BLaER1 treated with 17β-estradiol and CSF1 and Interleukin-3, amounts not matched to agents 10 nM and 100 nM (cell line): ENCODE data around the gene GUCY1A2.
"Not testable (repeated sequence)": the region's sequence is repeated elsewhere in the genome, so short reads cannot be mapped to it uniquely, and the experiment has no call there.

Experiments used
- H3K27ac ChIP-seq, 11 experiments: shearing (Covaris generic); formaldehyde crosslinking; 2 replicates each; pipeline ENCODE4 v1.8.1; 2022
- H3K27me3 ChIP-seq, 11 experiments: shearing (Covaris generic); formaldehyde crosslinking; 2 replicates each; pipeline ENCODE4 v1.8.1; 2022
- H3K36me3 ChIP-seq, 11 experiments: shearing (Covaris generic); formaldehyde crosslinking; 2 replicates each; pipeline ENCODE4 v1.8.1; 2022
- H3K4me1 ChIP-seq, 10 experiments: shearing (Covaris generic); formaldehyde crosslinking; 2 replicates each; pipeline ENCODE4 v1.8.1; 2022
- H3K4me2 ChIP-seq, 11 experiments: shearing (Covaris generic); formaldehyde crosslinking; 2 replicates each; pipeline ENCODE4 v1.8.1; 2022
- H3K4me3 ChIP-seq, 10 experiments: shearing (Covaris generic); formaldehyde crosslinking; 2 replicates each; pipeline ENCODE4 v1.8.1; 2022
- H3K9ac ChIP-seq, 11 experiments: shearing (Covaris generic); formaldehyde crosslinking; 2 replicates each; pipeline ENCODE4 v1.8.1; 2022
- H3K9me3 ChIP-seq, 11 experiments: shearing (Covaris generic); formaldehyde crosslinking; replicated peaks in 1 of 11; 2 replicates each; pipeline ENCODE4 v1.8.1; 2022
- H4K20me1 ChIP-seq, 11 experiments: shearing (Covaris generic); formaldehyde crosslinking; 2 replicates each; pipeline ENCODE4 v1.8.1; 2022
- Cebpa-rat ChIP-seq, 11 experiments: shearing (Covaris generic); IDR thresholded peaks; 2 replicates each; pipeline ENCODE4 v1.8.1; 2022

Gene GUCY1A2

DNA sequence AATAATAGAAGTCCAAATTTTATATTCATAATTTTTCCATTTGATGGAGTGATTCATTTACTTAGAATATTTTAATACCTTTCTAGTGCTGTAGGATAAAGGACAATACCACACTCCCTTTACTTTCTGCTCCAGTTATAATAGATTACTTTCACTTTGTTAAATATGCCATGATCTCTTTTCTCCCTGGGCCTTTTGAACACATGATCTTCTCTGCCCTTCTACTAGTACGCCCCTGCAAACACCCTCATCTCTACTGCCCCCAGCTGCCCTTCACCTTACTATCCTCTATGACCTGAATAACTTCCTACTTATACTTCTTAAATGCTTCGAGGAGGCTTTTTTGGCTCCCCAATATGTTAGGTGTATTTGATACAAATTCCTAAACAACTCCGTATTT, 177.3 kb downstream of the GUCY1A2 start:
- H3K27ac ChIP-seq = no peak overlapping the region
- no peak overlapping the region for H3K4me2 ChIP-seq
- no peaks in the 10 kb centered on the region for H3K36me3 ChIP-seq
- no peaks in the 10 kb centered on the region for H4K20me1 ChIP-seq
- no peak for TF ChIP-seq Cebpa-rat (IDR thresholded peaks at IDR 0.05)
- H3K4me3 ChIP-seq = no peak overlapping the region
- no peaks in the 10 kb centered on the region for H3K4me1 ChIP-seq
- no peaks in the 10 kb centered on the region for H3K27me3 ChIP-seq
- H3K9me3 ChIP-seq = no peaks in the 10 kb centered on the region
- no peak overlapping the region for H3K9ac ChIP-seq

DNA sequence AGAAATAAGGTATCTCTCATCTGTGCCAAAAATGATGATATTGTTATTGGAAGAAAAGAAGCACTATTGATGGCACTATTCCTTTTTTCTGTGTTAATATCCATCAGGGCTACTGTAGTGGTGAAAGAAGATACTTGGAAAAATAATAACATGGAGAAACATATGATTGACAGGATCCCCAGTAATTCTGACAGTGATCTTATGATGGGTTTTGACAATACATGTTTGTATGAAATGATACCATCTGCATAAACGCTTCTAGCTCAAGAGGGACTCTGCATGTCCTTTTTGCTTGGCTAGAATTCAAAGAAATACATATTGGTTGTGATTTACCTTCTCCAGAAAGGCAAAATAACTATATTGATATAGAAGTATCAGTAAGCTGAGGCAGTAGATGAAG, 178.1 kb downstream of the GUCY1A2 start:
- Histone ChIP-seq H3K4me1 (no peaks in the 10 kb centered on the region), H4K20me1 (no peaks in the 10 kb centered on the region), H3K4me3 (no peak overlapping the region), H3K4me2 (no peak overlapping the region), H3K36me3 (no peaks in the 10 kb centered on the region), H3K27me3 (no peaks in the 10 kb centered on the region), H3K9ac (no peak overlapping the region), H3K27ac (no peak overlapping the region), H3K9me3 (no peaks in the 10 kb centered on the region)
- no peak for TF ChIP-seq Cebpa-rat (IDR thresholded peaks at IDR 0.05)

DNA sequence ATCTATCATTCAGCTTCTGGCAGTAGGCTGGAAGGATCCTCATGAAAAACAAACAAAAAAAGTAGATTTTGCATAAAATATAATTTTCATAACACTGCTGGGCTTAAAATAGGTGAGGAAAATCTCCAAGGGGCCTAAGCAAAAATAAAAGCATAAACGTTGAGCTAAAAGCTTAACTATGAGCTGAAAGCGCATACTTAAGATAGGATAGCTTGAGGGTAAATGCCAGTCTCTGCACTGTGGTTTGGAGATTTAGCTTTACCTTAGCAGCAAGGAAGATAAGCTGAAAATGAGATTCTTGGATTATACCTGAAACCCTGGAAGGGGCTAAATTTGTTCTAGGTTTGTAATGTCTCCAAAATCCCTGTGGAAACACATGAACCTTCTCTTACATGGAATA, 183.7 kb downstream of the GUCY1A2 start:
- H3K4me2 ChIP-seq = no peak overlapping the region
- H3K9ac ChIP-seq = no peak overlapping the region
- H3K27me3 ChIP-seq = no peaks in the 10 kb centered on the region
- no peak overlapping the region for H3K27ac ChIP-seq
- H3K36me3 ChIP-seq = no peaks in the 10 kb centered on the region
- H3K9me3 ChIP-seq = no peaks in the 10 kb centered on the region
- TF ChIP-seq Cebpa-rat (IDR thresholded peaks at IDR 0.05) = no peak
- no peak overlapping the region for H3K4me3 ChIP-seq
- no peaks in the 10 kb centered on the region for H4K20me1 ChIP-seq
- H3K4me1 ChIP-seq = no peaks in the 10 kb centered on the region

- H3K4me3 ChIP-seq = no peak overlapping the region
- H4K20me1 ChIP-seq = no peaks in the 10 kb centered on the region
- no peaks in the 10 kb centered on the region for H3K4me1 ChIP-seq
- no peak overlapping the region for H3K4me2 ChIP-seq
- no peaks in the 10 kb centered on the region for H3K36me3 ChIP-seq
- H3K9me3 ChIP-seq = peaks cover 0 to 4% (median 0%) of the 10 kb centered on the region in 11 experiments; a peak in 1 of 22 replicates
- no peaks in the 10 kb centered on the region for H3K27me3 ChIP-seq
- TF ChIP-seq Cebpa-rat (IDR thresholded peaks at IDR 0.05) = no peak
- H3K27ac ChIP-seq = no peak overlapping the region
- H3K9ac ChIP-seq = no peak overlapping the region
Observed at GRCh38 chr11:106828976-106829375, 189.3 kb downstream of the GUCY1A2 start.

DNA sequence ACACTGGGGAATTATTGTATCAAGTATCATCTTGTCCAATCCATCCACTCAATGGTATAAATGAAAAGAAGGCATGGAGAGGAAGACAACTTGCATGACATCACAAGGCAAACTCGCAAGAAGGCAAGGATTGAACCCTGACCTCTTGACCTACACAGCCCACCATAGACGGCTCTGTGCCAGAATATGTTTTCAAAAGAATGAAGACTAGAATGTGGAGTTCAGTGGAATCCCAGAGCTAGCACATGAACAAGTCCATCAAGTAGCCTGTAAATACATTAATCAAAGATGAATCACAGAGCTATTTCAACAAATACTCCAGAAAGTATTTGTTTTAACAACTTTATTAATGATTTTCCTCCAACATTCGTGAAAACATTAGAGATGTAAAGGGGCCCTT, 189.7 kb downstream of the GUCY1A2 start:
- H3K36me3 ChIP-seq = no peaks in the 10 kb centered on the region
- H3K9ac ChIP-seq = no peak overlapping the region
- H4K20me1 ChIP-seq = no peaks in the 10 kb centered on the region
- no peak overlapping the region for H3K27ac ChIP-seq
- H3K9me3 ChIP-seq = peaks cover 0 to 4% (median 0%) of the 10 kb centered on the region in 11 experiments; a peak in 1 of 22 replicates
- no peak for TF ChIP-seq Cebpa-rat (IDR thresholded peaks at IDR 0.05)
- H3K4me2 ChIP-seq = no peak overlapping the region
- H3K4me1 ChIP-seq = no peaks in the 10 kb centered on the region
- no peak overlapping the region for H3K4me3 ChIP-seq
- no peaks in the 10 kb centered on the region for H3K27me3 ChIP-seq

DNA sequence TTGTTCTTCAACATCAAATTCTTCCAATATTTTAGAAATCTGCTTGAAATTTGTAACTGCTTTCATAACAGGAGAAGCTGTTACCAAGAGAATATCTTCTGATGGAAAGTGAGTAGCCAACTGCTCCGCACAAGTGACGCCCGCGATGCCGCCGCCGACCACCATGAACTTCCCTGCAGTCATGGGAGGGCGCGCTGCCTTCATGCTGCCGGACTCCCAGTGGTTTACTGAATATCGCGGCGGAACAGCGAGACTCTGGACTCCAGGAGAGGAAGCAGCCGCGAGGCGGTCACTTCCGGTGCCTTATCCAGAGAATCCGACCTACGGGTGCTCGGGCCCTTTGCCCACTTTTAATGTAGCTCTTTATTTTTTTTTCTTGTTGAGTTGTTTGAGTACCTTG, 190.6 kb downstream of the GUCY1A2 start:
- Histone ChIP-seq H3K36me3 (no peaks in the 10 kb centered on the region), H3K4me3 (no peak overlapping the region), H3K9me3 (peaks cover 0 to 4% (median 0%) of the 10 kb centered on the region in 11 experiments; a peak in 1 of 22 replicates), H3K27me3 (no peaks in the 10 kb centered on the region), H4K20me1 (no peaks in the 10 kb centered on the region), H3K9ac (no peak overlapping the region), H3K4me2 (no peak overlapping the region), H3K27ac (no peak overlapping the region), H3K4me1 (no peaks in the 10 kb centered on the region)
- no peak for TF ChIP-seq Cebpa-rat (IDR thresholded peaks at IDR 0.05)

DNA sequence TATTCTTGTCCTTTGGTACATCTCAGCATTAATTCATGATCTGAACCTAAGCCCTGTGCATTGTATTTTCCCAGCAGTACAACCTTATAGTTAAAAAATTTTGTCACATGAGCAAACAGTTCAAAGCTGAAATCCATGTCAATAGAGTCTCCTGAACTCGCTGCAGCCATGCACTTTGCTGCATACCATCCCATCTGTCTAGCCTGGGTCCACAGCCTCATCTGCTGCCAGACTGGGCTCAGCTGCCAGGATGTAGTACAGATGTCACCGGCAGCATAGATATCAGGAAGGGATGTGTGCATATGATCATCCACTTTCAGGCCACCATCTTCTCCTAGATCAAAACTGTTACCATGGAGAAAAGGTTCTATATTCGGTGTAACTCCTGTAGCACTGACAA, 191.7 kb downstream of the GUCY1A2 start:
- H3K9me3 ChIP-seq, H3K4me3 ChIP-seq, H3K4me1 ChIP-seq, H3K9ac ChIP-seq, H3K4me2 ChIP-seq, H3K36me3 ChIP-seq, H4K20me1 ChIP-seq, H3K27me3 ChIP-seq, H3K27ac ChIP-seq: not testable (repeated sequence)

DNA sequence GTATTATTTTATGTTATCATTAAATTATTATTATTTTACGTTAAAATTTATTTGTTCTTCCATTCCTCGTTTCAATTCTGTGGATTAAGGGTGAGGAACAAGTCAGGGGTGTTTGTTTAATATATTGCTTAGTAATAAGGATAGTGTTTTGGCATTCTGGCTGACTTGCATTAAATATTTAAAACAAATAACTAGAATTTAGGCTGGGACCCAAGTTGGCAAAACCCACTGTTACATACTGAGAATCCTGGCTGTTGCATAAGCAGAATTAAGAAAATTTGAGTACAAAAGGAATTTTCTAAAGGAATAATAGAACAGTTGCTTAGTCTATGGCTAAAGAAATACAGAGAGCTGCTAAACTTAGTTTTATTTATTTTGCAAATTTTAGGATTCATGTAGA, 196.4 kb downstream of the GUCY1A2 start:
- peaks cover 0 to 9% (median 4%) of the 10 kb centered on the region in 10 experiments; a peak in 12 of 20 replicates for H3K4me1 ChIP-seq
- H3K9me3 ChIP-seq = no peaks in the 10 kb centered on the region
- no peak overlapping the region for H3K4me3 ChIP-seq
- H3K4me2 ChIP-seq = peak overlapping the region in 4 of 11 experiments; percentile 7 to 48 (median 38); a peak in 3 of 22 replicates
- no peaks in the 10 kb centered on the region for H4K20me1 ChIP-seq
- H3K36me3 ChIP-seq = no peaks in the 10 kb centered on the region
- H3K27me3 ChIP-seq = no peaks in the 10 kb centered on the region
- no peak overlapping the region for H3K9ac ChIP-seq
- H3K27ac ChIP-seq = no peak overlapping the region
- no peak for TF ChIP-seq Cebpa-rat (IDR thresholded peaks at IDR 0.05)

- Histone ChIP-seq H3K9ac (no peak overlapping the region), H3K27ac (no peak overlapping the region), H3K27me3 (no peaks in the 10 kb centered on the region), H3K4me2 (peak overlapping the region in 6 of 11 experiments; percentile 7 to 48 (median 38); a peak in 9 of 22 replicates), H3K9me3 (no peaks in the 10 kb centered on the region), H3K4me1 (peaks cover 0 to 9% (median 4%) of the 10 kb centered on the region in 10 experiments; a peak in 12 of 20 replicates), H3K4me3 (no peak overlapping the region), H4K20me1 (no peaks in the 10 kb centered on the region), H3K36me3 (no peaks in the 10 kb centered on the region)
- no peak for TF ChIP-seq Cebpa-rat (IDR thresholded peaks at IDR 0.05)
Observed at GRCh38 chr11:106821291-106821690, 197.0 kb downstream of the GUCY1A2 start.

DNA sequence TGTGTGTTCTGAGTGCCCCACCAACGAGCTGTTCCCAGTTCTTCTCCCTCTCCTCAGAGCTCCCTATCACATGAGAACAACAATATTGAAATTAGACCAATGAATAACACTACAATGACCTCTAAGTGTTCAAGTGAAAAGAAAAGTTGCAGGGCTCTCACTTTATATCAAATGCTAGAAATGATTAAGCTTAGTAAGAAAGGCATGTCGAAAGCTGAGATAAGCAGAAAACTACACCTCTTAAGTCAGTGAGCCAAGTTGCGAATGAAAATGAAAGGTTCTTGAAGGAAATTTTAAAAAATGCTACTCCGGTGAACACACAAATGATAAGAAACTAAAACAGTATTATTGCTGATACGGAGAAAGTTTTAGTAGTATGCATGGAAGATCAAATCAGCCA, 199.8 kb downstream of the GUCY1A2 start:
- H3K4me3 ChIP-seq = no peak overlapping the region
- H3K4me1 ChIP-seq = peaks cover 0 to 9% (median 4%) of the 10 kb centered on the region in 10 experiments; a peak in 12 of 20 replicates
- H3K9me3 ChIP-seq = no peaks in the 10 kb centered on the region
- H3K36me3 ChIP-seq = no peaks in the 10 kb centered on the region
- no peaks in the 10 kb centered on the region for H3K27me3 ChIP-seq
- no peak overlapping the region for H3K27ac ChIP-seq
- no peak for TF ChIP-seq Cebpa-rat (IDR thresholded peaks at IDR 0.05)
- H3K9ac ChIP-seq = no peak overlapping the region
- no peak overlapping the region for H3K4me2 ChIP-seq
- H4K20me1 ChIP-seq = no peaks in the 10 kb centered on the region
